ENCODE results near the gene DPP9.

DNA sequence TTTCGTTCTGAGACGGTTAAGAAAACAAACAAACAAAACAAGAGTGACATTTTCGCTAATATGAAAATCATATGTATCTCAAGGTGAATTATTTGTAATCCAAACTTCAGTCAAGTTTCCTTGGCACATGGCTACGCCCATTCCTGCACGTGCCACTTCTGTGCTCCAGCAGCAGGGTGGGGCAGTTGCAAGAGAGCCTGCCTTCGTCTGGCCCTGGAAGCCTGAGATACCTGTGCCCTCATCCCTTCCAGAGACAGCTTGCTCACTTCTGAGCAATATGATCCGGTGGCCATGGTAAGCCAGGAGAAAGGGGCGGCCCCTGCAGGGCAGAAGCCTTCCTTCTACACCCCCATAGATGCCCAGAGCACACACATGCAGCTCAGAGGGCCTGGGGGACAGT, 22.1 kb downstream of the DPP9 start:
- TF ChIP-seq RAD21 (conservative IDR thresholded peaks at IDR 0.05 in 1 of 2, IDR thresholded peaks at IDR 0.05 in 1 of 2) = no peak
- TF ChIP-seq, protein P1, sequence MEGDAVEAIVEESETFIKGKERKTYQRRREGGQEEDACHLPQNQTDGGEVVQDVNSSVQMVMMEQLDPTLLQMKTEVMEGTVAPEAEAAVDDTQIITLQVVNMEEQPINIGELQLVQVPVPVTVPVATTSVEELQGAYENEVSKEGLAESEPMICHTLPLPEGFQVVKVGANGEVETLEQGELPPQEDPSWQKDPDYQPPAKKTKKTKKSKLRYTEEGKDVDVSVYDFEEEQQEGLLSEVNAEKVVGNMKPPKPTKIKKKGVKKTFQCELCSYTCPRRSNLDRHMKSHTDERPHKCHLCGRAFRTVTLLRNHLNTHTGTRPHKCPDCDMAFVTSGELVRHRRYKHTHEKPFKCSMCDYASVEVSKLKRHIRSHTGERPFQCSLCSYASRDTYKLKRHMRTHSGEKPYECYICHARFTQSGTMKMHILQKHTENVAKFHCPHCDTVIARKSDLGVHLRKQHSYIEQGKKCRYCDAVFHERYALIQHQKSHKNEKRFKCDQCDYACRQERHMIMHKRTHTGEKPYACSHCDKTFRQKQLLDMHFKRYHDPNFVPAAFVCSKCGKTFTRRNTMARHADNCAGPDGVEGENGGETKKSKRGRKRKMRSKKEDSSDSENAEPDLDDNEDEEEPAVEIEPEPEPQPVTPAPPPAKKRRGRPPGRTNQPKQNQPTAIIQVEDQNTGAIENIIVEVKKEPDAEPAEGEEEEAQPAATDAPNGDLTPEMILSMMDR (IDR thresholded peaks at IDR 0.05) = no peak
- no peak for TF ChIP-seq MAZ (IDR thresholded peaks at IDR 0.05; ENCODE audit: borderline replicate concordance, low read depth, low read length)

Data from A549 (cell line).